ENCODE data around the gene PGAP2. TPM values are rescaled to one million over a fixed set of nuclear protein-coding genes. Genes with fewer than 3 reads are reported as not detected.

Gene PGAP2
- total RNA-seq, 4 donors from 2014 or later: 8.1 to 15.1 (median 10.8) TPM

DNA sequence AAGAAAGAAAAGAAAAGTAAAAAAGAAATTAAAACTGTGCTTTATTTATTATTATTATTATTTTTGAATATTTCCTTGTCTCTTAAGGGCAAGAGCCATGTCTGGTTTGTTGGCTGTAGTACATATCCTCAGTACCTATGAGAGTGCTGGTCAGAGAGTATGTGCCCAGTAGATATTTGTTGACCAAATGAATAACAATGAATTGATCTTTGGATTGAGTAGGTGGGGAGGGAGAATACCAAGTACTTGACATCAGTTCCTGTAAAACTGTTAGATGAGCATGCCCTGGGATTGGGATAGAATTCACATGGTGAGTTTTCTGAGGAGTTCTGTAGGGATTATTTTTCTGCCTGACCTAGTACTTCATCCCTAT, 58.5 kb downstream of the PGAP2 start:
- Histone ChIP-seq H3K9me3 (no peaks in the 10 kb centered on the region), H3K36me3 (no peaks in the 10 kb centered on the region), H3K4me1 (peaks cover 4 to 40% (median 30%) of the 10 kb centered on the region in 4 donors), H3K27me3 (no peaks in the 10 kb centered on the region), H3K4me3 (no peak overlapping the region), H3K27ac (peak overlapping the region in 1 of 4 donors; percentile 65)
- TF ChIP-seq POLR2A (IDR thresholded peaks at IDR 0.05) (no peak), EP300 (IDR thresholded peaks at IDR 0.05) (no peak)
- TF ChIP-seq, protein P1, sequence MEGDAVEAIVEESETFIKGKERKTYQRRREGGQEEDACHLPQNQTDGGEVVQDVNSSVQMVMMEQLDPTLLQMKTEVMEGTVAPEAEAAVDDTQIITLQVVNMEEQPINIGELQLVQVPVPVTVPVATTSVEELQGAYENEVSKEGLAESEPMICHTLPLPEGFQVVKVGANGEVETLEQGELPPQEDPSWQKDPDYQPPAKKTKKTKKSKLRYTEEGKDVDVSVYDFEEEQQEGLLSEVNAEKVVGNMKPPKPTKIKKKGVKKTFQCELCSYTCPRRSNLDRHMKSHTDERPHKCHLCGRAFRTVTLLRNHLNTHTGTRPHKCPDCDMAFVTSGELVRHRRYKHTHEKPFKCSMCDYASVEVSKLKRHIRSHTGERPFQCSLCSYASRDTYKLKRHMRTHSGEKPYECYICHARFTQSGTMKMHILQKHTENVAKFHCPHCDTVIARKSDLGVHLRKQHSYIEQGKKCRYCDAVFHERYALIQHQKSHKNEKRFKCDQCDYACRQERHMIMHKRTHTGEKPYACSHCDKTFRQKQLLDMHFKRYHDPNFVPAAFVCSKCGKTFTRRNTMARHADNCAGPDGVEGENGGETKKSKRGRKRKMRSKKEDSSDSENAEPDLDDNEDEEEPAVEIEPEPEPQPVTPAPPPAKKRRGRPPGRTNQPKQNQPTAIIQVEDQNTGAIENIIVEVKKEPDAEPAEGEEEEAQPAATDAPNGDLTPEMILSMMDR (IDR thresholded peaks at IDR 0.05): no peak
- DNase-seq (ENCODE audit: low spot score in 2 of 2): no peak

DNA sequence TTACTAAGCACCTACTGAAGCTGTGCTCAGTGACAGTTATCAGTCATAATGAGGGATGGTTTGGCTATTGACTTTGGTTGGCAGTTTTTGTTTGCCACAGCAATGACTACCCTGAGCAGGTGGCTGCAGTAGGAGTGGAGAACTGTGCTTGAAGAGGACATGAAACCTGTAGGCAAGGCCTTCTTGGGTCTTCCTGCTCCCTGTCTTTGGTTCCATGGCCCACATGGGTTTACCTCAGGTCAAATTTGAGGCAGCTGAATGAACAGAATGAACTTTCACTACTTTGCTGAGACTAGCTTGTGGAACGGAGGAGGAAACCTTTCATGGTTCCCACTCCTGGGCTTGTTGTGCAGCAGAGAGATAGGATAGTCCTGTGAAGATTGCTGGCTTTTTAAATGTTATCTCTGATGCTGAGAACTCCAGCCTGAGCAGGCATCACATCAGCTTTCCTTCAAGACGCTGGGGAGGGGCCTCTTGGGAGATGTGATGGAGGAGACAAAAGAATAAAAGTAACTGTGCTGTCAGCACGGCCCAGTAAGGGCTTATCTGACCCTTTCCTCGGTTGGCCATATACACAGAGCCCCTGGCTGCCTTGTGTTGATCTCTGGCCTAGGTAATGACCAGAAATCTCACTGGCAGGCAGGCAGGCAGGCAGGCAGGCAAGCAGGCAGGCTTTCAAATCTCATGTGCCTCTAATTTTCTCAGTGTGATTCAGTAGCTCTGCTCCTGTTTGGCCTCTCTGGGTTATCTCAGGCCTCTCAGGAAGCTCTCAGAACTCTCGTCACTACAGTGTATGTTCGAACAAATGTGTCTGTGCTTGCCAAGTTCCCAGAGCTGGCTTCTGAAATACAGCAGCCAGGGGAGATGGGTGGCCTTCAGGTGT, 59.1 kb downstream of the PGAP2 start:
- H3K27me3 ChIP-seq: no peaks in the 10 kb centered on the region
- H3K27ac ChIP-seq: peak overlapping the region in 2 of 4 donors; percentile 52 to 58
- no peaks in the 10 kb centered on the region for H3K36me3 ChIP-seq
- peaks cover 4 to 39% (median 30%) of the 10 kb centered on the region in 4 donors for H3K4me1 ChIP-seq
- no peak for DNase-seq (ENCODE audit: low spot score in 2 of 2)
- no peaks in the 10 kb centered on the region for H3K9me3 ChIP-seq
- TF ChIP-seq EP300 (IDR thresholded peaks at IDR 0.05): no peak
- 23 to 29% methylated on average over 4 to 6 of the region's 6 CpGs for WGBS, 2 donors
- H3K4me3 ChIP-seq: no peak overlapping the region

DNA sequence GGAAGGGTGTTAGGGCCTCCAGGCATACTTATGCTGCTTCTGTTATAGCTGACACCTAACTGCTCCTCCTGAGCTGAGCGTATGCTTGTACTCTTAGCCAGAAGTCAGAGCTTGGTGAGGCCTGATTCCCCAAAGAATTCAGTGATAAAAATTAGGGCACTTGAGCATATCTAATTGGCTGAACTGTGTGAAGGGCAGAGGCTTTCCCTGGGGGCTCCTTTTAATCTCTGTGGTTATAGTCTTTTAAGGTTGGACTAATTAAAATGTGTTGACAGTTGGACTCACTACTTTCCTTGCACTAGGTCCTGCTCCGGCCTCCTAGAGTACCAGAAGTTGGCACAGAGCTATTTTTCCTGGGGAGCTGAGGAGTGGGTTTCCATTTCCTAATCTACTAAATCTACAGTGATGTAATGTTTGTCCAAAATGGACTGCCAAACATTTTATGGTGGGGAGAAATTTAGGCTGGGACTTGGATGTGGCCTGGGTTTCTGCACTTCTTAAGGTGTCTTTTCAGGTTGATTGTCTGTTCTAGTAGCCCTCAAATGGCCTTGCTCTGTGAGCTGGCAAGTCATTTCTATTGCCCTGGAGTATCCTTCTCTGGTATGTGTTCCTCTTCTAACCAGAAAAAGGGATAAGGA, 65.5 kb downstream of the PGAP2 start:
- H3K4me3 ChIP-seq: no peak overlapping the region
- H3K27ac ChIP-seq: no peak overlapping the region
- H3K27me3 ChIP-seq: no peaks in the 10 kb centered on the region
- WGBS, 2 donors: 91 to 92% methylated on average over 2 of the region's 2 CpGs
- peaks cover 0 to 23% (median 9%) of the 10 kb centered on the region in 4 donors for H3K4me1 ChIP-seq
- no peak for DNase-seq (ENCODE audit: low spot score in 2 of 2)
- H3K36me3 ChIP-seq: no peaks in the 10 kb centered on the region
- TF ChIP-seq, protein P1 (IDR thresholded peaks at IDR 0.05): no peak
- TF ChIP-seq POLR2A (IDR thresholded peaks at IDR 0.05) (no peak), EP300 (IDR thresholded peaks at IDR 0.05) (no peak)
- no peaks in the 10 kb centered on the region for H3K9me3 ChIP-seq

Small RNAs within 50 kb of the gene (small RNA-seq; reads per million reads assigned to genes)
- not detected for gene RNU7-50P

Other genes with a start within 250 kb of the PGAP2 start
- gene ART5, start 166.6 kb upstream of the PGAP2 start, total RNA-seq: not detected
- gene ART1, start 163.4 kb upstream of the PGAP2 start, total RNA-seq: 1 to 10 TPM in 2 of 4 donors, not detected in 2; 2.4 to 2.8 TPM
- gene CHRNA10, start 137.2 kb upstream of the PGAP2 start, total RNA-seq: 1 to 10 TPM in 1 of 4 donors, under 1 TPM in 3; 0.42 to 2.1 (median 0.83) TPM
- gene NUP98, start 11.0 kb upstream of the PGAP2 start, total RNA-seq: 100 to 1,000 TPM in 2 of 4 donors, 10 to 100 TPM in 2; 75.3 to 193 (median 115) TPM
- gene RHOG, start 32.4 kb downstream of the PGAP2 start, total RNA-seq: 10 to 100 TPM; 35.2 to 92.7 (median 66.0) TPM
- 10 to 100 TPM; 51.3 to 70.1 (median 59.8) TPM for gene STIM1, start 47.1 kb downstream of the PGAP2 start, total RNA-seq